Ascending aorta (tissue), 2 donors: ENCODE measurements around the gene LAMA2. TPM values are rescaled to one million over a fixed set of nuclear protein-coding genes. Genes with fewer than 3 reads are reported as not detected.

Experiments used
- DNase-seq, 2 donors: peaks; one replicate each; pipeline ENCODE4 v3.0.0-alpha.2; 2019; ENCODE audit warnings: low spot score in 2 of 2
- H3K27ac ChIP-seq, 2 donors: fragments of 200-600 bp; sonication (generic); one replicate each; pipeline ENCODE4 v1.5.1; 2016 to 2017; ENCODE audit warnings: mild to moderate bottlenecking in 1 of 2
- H3K27me3 ChIP-seq: fragments of 200-600 bp; sonication (generic); one replicate; pipeline ENCODE4 v1.5.1; 2017
- H3K36me3 ChIP-seq, 2 donors: fragments of 200-600 bp; sonication (generic); one replicate each; pipeline ENCODE4 v1.5.1; 2016
- H3K4me1 ChIP-seq, 2 donors: fragments of 200-600 bp; sonication (generic); one replicate each; pipeline ENCODE4 v1.5.1; 2016 to 2017; ENCODE audit warnings: mild to moderate bottlenecking in 1 of 2
- H3K4me3 ChIP-seq, 2 donors: fragments of 200-600 bp; sonication (generic); one replicate each; pipeline ENCODE4 v1.5.1; 2016 to 2017; ENCODE audit warnings: mild to moderate bottlenecking in 1 of 2
- H3K9me3 ChIP-seq, 2 donors: fragments of 200-600 bp; sonication (generic); one replicate each; pipeline ENCODE4 v1.5.1; 2016
- CTCF ChIP-seq, 3 experiments: fragments of 200-600 bp in 2 of 3; fragments of 450-650 bp in 1 of 3; sonication (generic) in 2 of 3; IDR thresholded peaks; one replicate each; pipeline ENCODE4 v1.5.1; 2016 to 2019; ENCODE audit warnings: antibody characterized with exemption in 3 of 3, mild to moderate bottlenecking in 1 of 3, moderate library complexity in 1 of 3
- intact Hi-C: fragments of 100-400 bp; cut with DNase I; formaldehyde crosslinking; loops from one replicate; pipeline ENCODE4 v1.15.1; 2023
- total RNA-seq: library from RNA; depleted of rRNA; stranded (reverse); fragments of >200 nt; gene quantifications from one replicate; pipeline ENCODE4 v1.1.0, GENCODE V29; 2016

LAMA2 gene
- total RNA-seq, 1 donor from 2014 or later, result 45.2 TPM

GRCh38 chr6:129113637-129114036, 230.7 kb downstream of the LAMA2 start:
- DNase-seq, result no peak
- no peaks in the 10 kb centered on the region for H3K4me1 ChIP-seq
- H3K27me3 ChIP-seq, result no peaks in the 10 kb centered on the region
- H3K9me3 ChIP-seq, result no peaks in the 10 kb centered on the region
- no peak overlapping the region for H3K4me3 ChIP-seq
- H3K36me3 ChIP-seq, result no peaks in the 10 kb centered on the region
- TF ChIP-seq CTCF (IDR thresholded peaks at IDR 0.05), result no peak
- H3K27ac ChIP-seq, result no peak overlapping the region
- intact Hi-C loops, result no loop called here

- Histone ChIP-seq H3K36me3 (no peaks in the 10 kb centered on the region), H3K4me1 (no peaks in the 10 kb centered on the region), H3K27ac (peak overlapping the region in 1 of 2 donors; percentile 3)
These were observed 231.9 kb downstream of the LAMA2 start for GRCh38 chr6:129114636-129115391.

GRCh38 chr6:129115471-129115870, 232.5 kb downstream of the LAMA2 start:
- no peaks in the 10 kb centered on the region for H3K27me3 ChIP-seq
- H3K4me3 ChIP-seq, result no peak overlapping the region
- H3K36me3 ChIP-seq, result no peaks in the 10 kb centered on the region
- intact Hi-C loops, result no loop called here
- DNase-seq, result no peak
- H3K9me3 ChIP-seq, result no peaks in the 10 kb centered on the region
- no peaks in the 10 kb centered on the region for H3K4me1 ChIP-seq
- TF ChIP-seq CTCF (IDR thresholded peaks at IDR 0.05), result no peak
- peak overlapping the region in 1 of 2 donors; percentile 3 for H3K27ac ChIP-seq

More at GRCh38 chr6:129114636-129115391, 231.9 kb downstream of the LAMA2 start:
- intact Hi-C loops, result no loop called here
- no peak for TF ChIP-seq CTCF (IDR thresholded peaks at IDR 0.05)
- Histone ChIP-seq H3K27me3 (no peaks in the 10 kb centered on the region), H3K9me3 (no peaks in the 10 kb centered on the region), H3K4me3 (no peak overlapping the region)
- no peak for DNase-seq

- no peaks in the 10 kb centered on the region for H3K4me1 ChIP-seq
- no peak overlapping the region for H3K4me3 ChIP-seq
- TF ChIP-seq CTCF (IDR thresholded peaks at IDR 0.05), result no peak
These were observed 234.4 kb downstream of the LAMA2 start for GRCh38 chr6:129117355-129117754.

GRCh38 chr6:129120856-129121638, 238.1 kb downstream of the LAMA2 start:
- Histone ChIP-seq H3K4me1 (no peaks in the 10 kb centered on the region), H3K36me3 (no peaks in the 10 kb centered on the region), H3K9me3 (no peaks in the 10 kb centered on the region), H3K27ac (no peak overlapping the region), H3K4me3 (no peak overlapping the region), H3K27me3 (no peaks in the 10 kb centered on the region)
- TF ChIP-seq CTCF (IDR thresholded peaks at IDR 0.05), result no peak
- DNase-seq, result no peak
- intact Hi-C loops, result no loop called here

More at GRCh38 chr6:129117355-129117754, 234.4 kb downstream of the LAMA2 start:
- DNase-seq, result no peak
- Histone ChIP-seq H3K27me3 (no peaks in the 10 kb centered on the region), H3K27ac (no peak overlapping the region), H3K9me3 (no peaks in the 10 kb centered on the region), H3K36me3 (no peaks in the 10 kb centered on the region)
- intact Hi-C loops, result no loop called here
